ENCODE data around the gene P2RY2. TPM values are rescaled to one million over a fixed set of nuclear protein-coding genes. Genes with fewer than 3 reads are reported as not detected.

Gene P2RY2
- total and polyA plus RNA-seq, 2 experiments from 2014 or later: 0.63 to 1.6 TPM

DNA sequence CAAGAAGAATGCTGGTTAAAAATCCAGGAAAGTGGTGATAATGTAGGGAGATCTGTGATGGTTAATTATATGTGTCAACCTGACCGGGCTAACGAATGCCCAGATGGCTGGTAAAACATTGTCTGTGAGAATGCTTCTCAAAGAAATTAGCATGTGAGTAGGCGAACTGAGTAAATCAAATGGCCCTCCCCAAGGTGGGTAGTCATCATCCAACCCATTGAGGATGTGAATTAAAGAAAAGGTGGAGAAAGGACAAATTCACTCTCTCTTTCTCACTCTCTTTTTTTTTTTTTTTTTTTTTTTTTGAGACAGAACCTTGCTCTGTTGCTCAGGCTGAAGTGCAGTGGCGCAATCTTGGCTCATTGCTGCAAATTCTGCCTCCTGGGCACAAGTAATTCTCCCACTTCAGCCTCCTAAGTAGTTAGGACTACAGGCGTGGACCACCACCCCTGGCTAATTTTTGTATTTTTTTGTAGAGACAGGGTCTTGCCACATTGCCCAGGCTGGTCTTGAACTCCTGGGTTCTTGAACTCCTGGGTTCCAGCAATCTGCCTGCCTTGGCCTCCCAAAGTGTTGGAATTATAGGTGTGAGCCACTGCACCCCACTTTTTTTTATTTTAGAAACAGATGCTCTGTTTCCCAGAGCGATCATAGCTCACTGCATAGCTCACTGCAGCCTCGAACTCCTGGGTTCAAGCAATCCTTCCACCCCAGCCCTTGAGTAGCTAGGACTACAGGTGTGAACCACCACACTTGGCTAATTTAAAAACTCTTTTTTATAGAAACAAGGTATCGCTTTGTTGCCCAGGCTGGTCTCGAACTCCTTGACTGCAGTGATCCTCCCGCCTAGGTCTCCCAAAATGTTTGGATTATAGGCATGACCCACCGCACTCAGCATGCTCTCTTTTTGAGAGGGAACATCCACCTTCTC lies 32.0 kb downstream of the P2RY2 start (continued):
- TF ChIP-seq, protein P1, sequence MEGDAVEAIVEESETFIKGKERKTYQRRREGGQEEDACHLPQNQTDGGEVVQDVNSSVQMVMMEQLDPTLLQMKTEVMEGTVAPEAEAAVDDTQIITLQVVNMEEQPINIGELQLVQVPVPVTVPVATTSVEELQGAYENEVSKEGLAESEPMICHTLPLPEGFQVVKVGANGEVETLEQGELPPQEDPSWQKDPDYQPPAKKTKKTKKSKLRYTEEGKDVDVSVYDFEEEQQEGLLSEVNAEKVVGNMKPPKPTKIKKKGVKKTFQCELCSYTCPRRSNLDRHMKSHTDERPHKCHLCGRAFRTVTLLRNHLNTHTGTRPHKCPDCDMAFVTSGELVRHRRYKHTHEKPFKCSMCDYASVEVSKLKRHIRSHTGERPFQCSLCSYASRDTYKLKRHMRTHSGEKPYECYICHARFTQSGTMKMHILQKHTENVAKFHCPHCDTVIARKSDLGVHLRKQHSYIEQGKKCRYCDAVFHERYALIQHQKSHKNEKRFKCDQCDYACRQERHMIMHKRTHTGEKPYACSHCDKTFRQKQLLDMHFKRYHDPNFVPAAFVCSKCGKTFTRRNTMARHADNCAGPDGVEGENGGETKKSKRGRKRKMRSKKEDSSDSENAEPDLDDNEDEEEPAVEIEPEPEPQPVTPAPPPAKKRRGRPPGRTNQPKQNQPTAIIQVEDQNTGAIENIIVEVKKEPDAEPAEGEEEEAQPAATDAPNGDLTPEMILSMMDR (conservative IDR thresholded peaks at IDR 0.05; ENCODE audit: low read depth in 2 of 2): no peak

DNA sequence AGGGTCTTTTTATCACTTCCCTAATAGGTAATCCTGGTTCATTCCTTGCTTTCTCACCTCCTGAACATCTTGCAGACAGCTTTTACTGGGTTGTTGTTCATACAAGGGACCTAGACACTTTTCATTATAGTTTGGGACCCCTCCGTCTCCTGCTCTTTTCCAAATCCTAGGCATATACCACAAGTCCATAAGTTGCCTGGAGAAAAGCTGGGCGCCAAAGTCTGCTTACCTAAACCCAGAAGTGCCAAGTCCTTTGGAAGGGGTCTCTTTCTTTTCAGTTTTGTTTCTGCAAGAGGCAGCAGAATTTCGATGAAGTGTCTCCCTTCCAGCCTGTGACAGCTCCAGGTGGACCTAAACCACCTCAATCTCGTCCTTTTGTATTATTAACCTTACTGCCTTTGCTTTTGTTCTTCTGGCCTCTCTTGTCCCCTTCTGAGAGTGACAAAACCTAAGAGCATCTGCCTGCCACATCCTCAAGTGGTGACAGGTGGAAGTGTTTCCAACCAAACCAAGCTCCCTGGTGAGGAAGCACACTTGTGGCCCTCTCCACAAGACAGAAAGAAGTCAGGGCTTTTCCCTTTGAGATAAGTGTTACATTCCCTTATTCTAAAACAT lies 34.6 kb downstream of the P2RY2 start:
- Mint-ChIP-seq H3K27me3 (ENCODE audit: insufficient read depth, low read depth, poor library complexity) (peaks cover 5% of the 10 kb centered on the region), H3K36me3 (ENCODE audit: low read depth) (no peaks in the 10 kb centered on the region), H3K27ac (no peak overlapping the region), H3K9me3 (no peaks in the 10 kb centered on the region), H3K4me1 (peaks cover 5% of the 10 kb centered on the region), H3K4me3 (no peak overlapping the region)
- H4K20me1 ChIP-seq (replicated peaks; ENCODE audit: insufficient read depth): no peaks in the 10 kb centered on the region
- no peak for TF ChIP-seq ZNF114 (CRISPR knock-in tag; IDR thresholded peaks at IDR 0.05)
- TF ChIP-seq, protein P1 (conservative IDR thresholded peaks at IDR 0.05; ENCODE audit: low read depth in 2 of 2): peak; percentile 10 to 27; a peak in 1 of 4 replicates
- H3K27ac ChIP-seq (ENCODE audit: low read depth): 0 out of 2 replicates have a peak overlapping the region, but pooled peaks have one; percentile 16
- H3K4me1 ChIP-seq (ENCODE audit: insufficient read depth): no peaks in the 10 kb centered on the region; the same call in 1 of the 2 replicates
- H3F3A ChIP-seq (replicated peaks; ENCODE audit: low read depth): peaks cover 9% of the 10 kb centered on the region
- DNase-seq (ENCODE audit: low spot score) (peak; percentile 54), ATAC-seq (peak; percentile 71)
- H3K36me3 ChIP-seq (ENCODE audit: insufficient read depth): no peaks in the 10 kb centered on the region
- no peaks in the 10 kb centered on the region for H3K27me3 ChIP-seq (ENCODE audit: insufficient read depth)
- no peak overlapping the region for H2AFZ ChIP-seq
- H3K4me2 ChIP-seq: no peak overlapping the region
- H3K4me3 ChIP-seq: no peak overlapping the region
- H3K79me2 ChIP-seq (replicated peaks; ENCODE audit: insufficient read depth): no peaks in the 10 kb centered on the region
- H3K9me2 ChIP-seq (ENCODE audit: insufficient read depth): no peaks in the 10 kb centered on the region

DNA sequence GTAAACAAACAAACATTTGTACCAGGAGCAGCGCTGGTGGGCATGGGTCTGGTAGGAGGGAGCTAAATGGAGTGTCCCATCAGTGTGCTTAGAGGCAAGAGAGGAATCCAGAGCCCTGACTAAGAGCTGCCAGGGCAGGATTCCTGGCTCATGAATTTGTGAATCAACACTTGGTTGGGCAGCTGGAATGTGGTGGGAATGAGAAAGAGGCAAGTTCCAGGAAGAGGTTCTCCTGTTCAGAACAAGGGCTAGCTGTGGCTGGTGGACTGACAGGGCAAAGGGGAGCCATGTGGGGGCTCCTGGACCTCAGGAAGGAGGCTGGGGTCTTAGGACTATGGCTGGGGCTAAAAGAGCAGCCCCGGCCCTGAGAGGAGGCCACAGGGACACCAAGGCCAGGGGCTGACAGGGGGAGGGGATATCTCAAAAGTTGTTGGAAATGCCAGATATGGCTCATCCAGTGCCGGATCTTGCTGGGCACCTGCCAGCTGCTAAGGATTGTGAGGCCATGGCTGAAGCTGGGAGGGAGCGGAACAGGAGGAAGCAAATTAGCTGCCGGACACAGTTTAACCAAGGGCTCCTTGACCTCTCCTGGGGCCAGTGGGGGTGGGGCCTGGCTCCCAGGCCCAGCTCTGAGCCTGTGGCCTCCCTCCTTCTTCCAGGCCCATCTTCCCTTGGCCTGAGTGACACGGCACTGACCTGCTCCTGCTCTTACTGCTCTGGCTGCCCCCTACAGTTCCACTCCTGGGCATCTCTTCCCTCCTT lies 39.4 kb downstream of the P2RY2 start:
- H3K27me3 Mint-ChIP-seq (ENCODE audit: insufficient read depth, low read depth, poor library complexity): peaks cover 11% of the 10 kb centered on the region
- H2AFZ ChIP-seq: no peak overlapping the region
- H4K20me1 ChIP-seq (replicated peaks; ENCODE audit: insufficient read depth): no peaks in the 10 kb centered on the region
- H3K4me3 Mint-ChIP-seq: no peak overlapping the region
- H3K4me1 ChIP-seq (ENCODE audit: insufficient read depth): no peaks in the 10 kb centered on the region
- H3K27me3 ChIP-seq (ENCODE audit: insufficient read depth): no peaks in the 10 kb centered on the region
- no peaks in the 10 kb centered on the region for H3K9me2 ChIP-seq (ENCODE audit: insufficient read depth)
- H3K27ac Mint-ChIP-seq: no peak overlapping the region
- no peak overlapping the region for H3K4me3 ChIP-seq
- H3K27ac ChIP-seq (ENCODE audit: low read depth): no peak overlapping the region
- DNase-seq (ENCODE audit: low spot score): peak; percentile 33
- peaks cover 2% of the 10 kb centered on the region; the same call in 1 of the 3 replicates for H3K4me1 Mint-ChIP-seq
- H3F3A ChIP-seq (replicated peaks; ENCODE audit: low read depth): 0 out of 2 replicates have a peak, but pooled peaks cover 4% of the 10 kb centered on the region
- H3K9me3 Mint-ChIP-seq: no peaks in the 10 kb centered on the region
- no peaks in the 10 kb centered on the region for H3K79me2 ChIP-seq (replicated peaks; ENCODE audit: insufficient read depth)
- no peaks in the 10 kb centered on the region for H3K36me3 Mint-ChIP-seq (ENCODE audit: low read depth)
- no peak overlapping the region for H3K4me2 ChIP-seq
- peak; percentile 50; the same call in 2 of the 3 replicates for ATAC-seq
- H3K36me3 ChIP-seq (ENCODE audit: insufficient read depth): no peaks in the 10 kb centered on the region
- TF ChIP-seq EZH2phosphoT487 (IDR thresholded peaks at IDR 0.05; ENCODE audit: unreplicated experiment): no peak
- TF ChIP-seq JUNB (IDR thresholded peaks at IDR 0.05; ENCODE audit: unreplicated experiment): no peak
- TF ChIP-seq, protein P2, sequence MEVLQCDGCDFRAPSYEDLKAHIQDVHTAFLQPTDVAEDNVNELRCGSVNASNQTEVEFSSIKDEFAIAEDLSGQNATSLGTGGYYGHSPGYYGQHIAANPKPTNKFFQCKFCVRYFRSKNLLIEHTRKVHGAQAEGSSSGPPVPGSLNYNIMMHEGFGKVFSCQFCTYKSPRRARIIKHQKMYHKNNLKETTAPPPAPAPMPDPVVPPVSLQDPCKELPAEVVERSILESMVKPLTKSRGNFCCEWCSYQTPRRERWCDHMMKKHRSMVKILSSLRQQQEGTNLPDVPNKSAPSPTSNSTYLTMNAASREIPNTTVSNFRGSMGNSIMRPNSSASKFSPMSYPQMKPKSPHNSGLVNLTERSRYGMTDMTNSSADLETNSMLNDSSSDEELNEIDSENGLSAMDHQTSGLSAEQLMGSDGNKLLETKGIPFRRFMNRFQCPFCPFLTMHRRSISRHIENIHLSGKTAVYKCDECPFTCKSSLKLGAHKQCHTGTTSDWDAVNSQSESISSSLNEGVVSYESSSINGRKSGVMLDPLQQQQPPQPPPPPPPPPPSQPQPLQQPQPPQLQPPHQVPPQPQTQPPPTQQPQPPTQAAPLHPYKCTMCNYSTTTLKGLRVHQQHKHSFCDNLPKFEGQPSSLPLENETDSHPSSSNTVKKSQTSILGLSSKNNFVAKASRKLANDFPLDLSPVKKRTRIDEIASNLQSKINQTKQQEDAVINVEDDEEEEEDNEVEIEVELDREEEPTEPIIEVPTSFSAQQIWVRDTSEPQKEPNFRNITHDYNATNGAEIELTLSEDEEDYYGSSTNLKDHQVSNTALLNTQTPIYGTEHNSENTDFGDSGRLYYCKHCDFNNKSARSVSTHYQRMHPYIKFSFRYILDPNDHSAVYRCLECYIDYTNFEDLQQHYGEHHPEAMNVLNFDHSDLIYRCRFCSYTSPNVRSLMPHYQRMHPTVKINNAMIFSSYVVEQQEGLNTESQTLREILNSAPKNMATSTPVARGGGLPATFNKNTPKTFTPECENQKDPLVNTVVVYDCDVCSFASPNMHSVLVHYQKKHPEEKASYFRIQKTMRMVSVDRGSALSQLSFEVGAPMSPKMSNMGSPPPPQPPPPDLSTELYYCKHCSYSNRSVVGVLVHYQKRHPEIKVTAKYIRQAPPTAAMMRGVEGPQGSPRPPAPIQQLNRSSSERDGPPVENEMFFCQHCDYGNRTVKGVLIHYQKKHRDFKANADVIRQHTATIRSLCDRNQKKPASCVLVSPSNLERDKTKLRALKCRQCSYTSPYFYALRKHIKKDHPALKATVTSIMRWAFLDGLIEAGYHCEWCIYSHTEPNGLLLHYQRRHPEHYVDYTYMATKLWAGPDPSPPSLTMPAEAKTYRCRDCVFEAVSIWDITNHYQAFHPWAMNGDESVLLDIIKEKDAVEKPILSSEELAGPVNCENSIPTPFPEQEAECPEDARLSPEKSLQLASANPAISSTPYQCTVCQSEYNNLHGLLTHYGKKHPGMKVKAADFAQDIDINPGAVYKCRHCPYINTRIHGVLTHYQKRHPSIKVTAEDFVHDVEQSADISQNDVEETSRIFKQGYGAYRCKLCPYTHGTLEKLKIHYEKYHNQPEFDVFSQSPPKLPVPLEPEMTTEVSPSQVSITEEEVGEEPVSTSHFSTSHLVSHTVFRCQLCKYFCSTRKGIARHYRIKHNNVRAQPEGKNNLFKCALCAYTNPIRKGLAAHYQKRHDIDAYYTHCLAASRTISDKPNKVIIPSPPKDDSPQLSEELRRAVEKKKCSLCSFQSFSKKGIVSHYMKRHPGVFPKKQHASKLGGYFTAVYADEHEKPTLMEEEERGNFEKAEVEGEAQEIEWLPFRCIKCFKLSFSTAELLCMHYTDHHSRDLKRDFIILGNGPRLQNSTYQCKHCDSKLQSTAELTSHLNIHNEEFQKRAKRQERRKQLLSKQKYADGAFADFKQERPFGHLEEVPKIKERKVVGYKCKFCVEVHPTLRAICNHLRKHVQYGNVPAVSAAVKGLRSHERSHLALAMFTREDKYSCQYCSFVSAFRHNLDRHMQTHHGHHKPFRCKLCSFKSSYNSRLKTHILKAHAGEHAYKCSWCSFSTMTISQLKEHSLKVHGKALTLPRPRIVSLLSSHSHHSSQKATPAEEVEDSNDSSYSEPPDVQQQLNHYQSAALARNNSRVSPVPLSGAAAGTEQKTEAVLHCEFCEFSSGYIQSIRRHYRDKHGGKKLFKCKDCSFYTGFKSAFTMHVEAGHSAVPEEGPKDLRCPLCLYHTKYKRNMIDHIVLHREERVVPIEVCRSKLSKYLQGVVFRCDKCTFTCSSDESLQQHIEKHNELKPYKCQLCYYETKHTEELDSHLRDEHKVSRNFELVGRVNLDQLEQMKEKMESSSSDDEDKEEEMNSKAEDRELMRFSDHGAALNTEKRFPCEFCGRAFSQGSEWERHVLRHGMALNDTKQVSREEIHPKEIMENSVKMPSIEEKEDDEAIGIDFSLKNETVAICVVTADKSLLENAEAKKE (CRISPR knock-in tag; IDR thresholded peaks at IDR 0.05): no peak

Measured in GM23338 (cell line).